C4-2B (cell line): ENCODE measurements around the gene SNX13.

ENCODE experiments used
- CTCF ChIP-seq: fragments of 450-650 bp; conservative IDR thresholded peaks from 2 replicates; pipeline ENCODE4 v1.5.1; 2017; ENCODE audit warnings: mild to moderate bottlenecking
- ZFX ChIP-seq: fragments of 450-650 bp; IDR thresholded peaks from 2 replicates; pipeline ENCODE4 v1.6.1; 2017

- TF ChIP-seq CTCF (no peak), ZFX (no peak)
Measured at GRCh38 chr7:17781491-17782215, 158.6 kb downstream of the SNX13 start.
